Femur (tissue), 1 donor: ENCODE data around the gene ISG20L2.
A peak's percentile ranks its signal among the peaks of the same experiment; 100 is the strongest.

ENCODE experiments used
- DNase-seq: peaks from one replicate; pipeline ENCODE4 v3.0.0-alpha.2; 2017

The ISG20L2 gene

DNA sequence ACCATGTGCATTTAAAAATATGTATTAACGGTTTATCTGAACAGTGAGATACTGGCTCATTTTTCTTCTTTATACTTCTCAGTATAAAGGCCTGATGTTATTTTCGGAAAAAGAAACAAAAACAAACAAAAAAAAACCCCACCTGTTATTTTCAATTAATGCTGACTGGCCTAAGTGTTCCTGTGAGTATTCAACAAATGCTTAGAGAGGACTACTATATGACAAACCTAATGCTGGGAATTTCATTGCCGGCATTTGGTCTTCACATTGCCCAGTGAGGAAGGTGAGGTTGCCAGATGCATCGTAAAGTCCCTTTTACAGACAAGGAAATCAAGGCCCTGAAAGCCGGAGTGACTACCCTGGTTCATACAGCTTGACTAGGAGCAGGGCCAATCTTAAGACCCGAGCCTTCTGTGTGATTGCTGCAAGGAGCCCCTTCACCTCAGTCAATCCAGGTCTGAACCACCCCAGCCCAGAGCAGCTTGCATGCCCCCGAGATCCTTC, 11.7 kb upstream of the ISG20L2 start:
- DNase-seq: no peak

DNA sequence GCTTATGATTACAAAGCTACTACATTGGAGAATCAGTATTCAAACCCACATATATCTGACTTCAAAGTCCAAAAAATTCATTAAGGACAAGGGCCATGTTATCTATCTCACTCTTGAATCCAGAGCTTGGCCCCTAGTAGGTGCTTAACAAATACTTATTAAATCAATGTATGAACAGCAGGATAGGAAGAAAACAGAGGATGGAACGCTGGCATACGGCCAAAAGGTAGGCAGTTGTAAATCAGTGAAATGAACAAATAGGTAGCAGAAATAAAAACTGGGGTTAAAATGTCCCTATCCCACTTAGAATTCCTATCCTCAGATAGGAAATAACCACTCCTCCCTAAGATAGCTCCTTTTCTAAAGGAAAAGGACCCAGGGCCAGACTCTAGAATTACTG, 10.3 kb upstream of the ISG20L2 start:
- no peak for DNase-seq

DNA sequence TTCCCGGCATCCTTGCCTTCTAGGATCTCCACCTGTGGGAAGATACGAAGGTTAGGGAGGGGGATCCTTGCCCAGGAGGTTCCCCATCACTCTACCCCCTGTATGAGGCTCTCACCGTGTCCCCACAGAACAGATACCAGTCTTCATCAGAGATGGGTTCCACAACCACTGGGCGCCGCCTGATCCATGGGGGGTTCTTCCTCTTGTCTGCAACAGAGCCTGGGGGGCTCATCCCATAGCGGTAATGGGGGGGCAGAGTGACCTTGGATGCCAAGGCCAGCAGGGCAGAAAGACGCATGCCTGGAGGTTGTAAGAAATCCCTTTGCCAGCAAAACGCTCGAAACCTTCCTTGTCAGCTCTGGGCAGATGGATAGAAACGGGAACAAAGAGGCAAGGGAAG, 9.8 kb upstream of the ISG20L2 start:
- DNase-seq: no peak

DNA sequence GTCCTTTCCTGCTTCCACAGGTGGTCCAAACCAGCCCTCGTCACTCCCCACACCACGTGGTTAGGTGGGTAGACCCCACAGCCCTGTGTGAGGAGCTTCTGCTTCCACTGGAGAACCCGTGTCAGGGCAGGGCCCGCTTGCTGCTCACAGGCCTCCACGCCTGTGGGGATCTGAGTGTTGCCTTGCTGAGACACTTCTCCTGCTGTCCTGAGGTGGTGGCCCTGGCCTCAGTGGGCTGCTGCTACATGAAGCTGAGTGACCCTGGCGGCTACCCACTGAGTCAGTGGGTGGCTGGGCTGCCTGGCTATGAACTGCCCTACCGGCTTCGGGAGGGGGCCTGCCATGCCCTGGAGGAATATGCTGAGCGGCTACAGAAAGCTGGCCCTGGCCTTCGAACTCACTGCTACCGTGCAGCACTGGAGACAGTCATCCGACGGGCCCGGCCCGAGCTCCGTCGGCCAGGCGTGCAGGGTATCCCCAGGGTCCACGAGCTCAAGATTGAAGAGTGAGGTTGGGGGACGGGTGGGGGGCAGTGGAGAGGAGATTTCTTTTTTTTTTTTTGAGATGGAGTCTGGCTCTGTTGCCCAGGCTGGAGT, 5.5 kb upstream of the ISG20L2 start:
- no peak for DNase-seq

DNA sequence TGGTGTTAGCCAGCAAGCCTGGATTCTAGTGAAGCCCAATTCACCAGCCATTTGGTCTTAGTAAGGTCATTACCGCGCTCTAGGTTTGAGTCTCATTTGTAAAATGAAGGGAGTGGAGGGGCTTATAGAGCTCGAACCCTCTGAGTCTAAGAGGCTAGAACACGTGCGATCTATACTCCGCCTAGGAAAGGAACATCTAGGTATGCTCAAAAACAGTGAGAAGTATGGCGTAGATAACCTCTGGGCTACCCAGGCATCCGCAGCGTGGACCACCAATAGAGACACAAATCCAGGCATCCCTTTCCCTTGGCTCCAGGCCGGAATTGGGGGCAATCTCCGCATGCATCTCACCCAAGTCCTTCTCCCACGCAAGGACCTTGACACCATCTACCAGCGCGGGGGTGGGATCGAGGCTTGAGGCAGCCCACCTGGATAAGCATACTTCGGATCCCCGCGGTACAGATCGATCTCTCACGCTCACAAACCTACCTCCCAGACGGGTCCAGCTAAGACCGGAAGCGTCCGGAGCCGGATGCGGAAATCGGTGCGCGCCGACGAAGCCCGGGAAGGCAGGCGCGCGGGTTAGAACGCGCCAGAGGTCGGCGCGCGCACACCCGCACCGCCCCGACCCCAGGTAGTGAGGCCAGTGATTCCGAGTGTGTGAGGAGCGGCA, 504 bp downstream of the ISG20L2 start, which contains the start of gene METTL25B:
Gene METTL25B (plus strand): TSS at position 544 of the 673 bp plus-strand sequence. CDS start 636 bp downstream, outside the sequence.
- peak; percentile 92 for DNase-seq

DNA sequence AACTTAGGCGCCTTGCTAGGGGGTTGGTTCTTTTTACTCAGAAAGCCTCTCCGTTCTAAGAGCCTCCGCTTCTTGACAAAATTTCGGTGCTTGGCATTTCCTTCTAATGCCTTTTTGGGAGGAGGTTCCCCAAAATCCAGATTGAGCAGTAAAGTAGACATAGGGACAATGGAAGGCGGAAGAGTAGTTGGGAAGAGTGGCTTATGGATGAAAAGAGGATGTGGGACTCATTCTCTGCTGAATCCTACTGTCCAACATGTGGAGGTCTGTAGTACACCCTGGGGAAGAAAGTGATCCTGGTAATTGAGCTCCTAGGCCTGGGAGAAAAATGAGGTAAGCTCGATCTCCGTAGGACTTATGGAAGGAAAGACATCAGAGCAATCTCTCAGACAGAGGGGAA, 1.1 kb downstream of the ISG20L2 start:
- no peak for DNase-seq

DNA sequence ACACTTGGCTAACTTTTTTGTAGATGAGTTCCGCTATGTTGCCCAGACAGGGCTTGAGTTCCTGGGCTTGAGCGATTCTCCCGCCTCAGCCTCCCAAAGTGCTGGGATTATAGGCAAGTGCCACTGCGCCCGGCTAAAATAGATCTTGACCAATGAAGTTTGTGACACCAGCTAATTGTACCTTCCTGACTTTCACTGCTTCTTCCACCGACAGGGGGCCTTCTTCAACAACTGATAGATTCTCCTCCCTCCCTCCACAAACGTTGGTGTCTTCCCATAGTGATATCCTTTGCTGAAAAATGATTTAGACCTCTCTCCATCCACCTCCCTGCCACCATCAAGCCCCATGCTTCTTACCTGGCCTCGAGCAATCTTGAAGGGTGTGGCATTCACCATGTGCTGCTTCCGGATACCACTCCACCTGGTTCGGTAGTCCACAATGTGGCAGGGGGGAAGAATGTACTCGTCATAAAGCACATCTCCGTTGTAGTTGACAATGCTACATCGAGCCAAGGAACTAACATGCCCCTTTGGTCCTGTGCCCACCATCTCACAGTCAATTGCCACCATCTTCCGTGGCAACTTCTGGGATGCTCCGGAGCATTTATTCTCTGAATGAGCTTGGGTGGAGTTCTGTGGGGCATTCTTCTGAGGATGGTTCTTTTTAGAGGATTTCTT, 1.9 kb downstream of the ISG20L2 start:
- peak; percentile 61 for DNase-seq

DNA sequence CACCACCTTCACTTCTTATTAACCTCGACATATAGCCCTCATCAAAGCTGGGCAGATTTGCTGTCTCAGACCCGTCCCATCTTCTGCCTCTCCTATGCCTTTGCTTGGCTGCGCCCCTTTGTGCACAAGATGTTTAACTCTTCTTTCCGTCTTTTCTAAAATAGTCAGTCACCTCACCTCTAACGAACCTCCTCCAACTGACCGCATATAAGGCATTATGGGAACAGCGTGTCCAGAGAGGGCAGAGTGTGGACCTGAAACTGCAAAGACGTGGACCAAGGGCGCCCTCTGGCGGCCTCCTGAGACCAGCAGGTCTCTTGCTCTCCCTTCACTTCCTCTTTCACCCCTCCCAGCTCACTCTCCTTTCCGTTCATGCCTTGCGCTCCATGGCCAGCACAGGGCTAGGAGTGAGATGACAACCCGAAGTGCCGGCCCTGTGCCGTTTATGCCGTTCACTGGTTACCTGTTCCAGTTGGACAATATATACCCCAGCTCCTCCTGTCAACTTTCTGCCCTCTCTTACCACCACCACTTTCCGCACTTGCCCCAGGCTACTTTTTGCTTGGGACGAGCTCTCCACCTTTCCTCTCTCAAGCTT, 2.8 kb downstream of the ISG20L2 start:
- peak; percentile 93 for DNase-seq

DNA sequence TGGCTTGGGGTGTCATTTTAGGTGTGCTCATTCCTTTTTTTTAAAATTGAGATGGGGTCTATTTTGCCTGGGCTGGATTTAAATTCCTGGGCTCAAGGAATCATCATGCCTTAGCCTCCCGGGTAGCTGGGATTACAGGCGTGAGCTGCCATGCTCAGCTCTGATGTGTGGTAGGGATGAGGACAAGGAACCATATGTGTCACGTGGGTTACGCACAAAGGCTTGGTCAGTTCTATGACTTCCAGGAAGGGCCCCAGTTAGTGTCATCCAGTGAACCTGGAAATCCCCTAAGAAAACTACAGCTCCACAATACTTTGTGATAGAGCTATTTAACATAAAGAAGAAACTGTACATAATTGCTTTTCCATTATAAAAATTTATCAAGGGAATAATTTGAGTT, 7.0 kb downstream of the ISG20L2 start:
- no peak for DNase-seq

DNA sequence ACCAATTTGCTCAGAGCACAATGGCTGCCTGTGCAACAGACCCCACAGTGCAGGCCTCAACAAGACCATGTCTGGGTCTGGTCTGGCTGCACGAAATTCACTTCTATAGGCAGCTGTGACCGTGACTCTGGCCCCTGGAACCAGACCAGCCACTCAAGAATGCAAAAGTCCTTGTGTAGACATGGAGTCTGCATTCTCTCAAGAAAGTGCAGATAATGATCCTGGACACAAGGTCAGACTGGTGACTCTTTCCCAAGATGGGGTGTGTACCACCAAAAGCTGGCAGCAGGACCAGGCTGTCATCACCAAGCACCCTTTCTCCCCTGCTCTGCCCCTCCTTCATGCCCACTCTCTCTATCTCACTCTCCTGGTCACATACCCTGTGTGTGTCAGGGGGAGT, 7.4 kb downstream of the ISG20L2 start:
- DNase-seq: no peak

DNA sequence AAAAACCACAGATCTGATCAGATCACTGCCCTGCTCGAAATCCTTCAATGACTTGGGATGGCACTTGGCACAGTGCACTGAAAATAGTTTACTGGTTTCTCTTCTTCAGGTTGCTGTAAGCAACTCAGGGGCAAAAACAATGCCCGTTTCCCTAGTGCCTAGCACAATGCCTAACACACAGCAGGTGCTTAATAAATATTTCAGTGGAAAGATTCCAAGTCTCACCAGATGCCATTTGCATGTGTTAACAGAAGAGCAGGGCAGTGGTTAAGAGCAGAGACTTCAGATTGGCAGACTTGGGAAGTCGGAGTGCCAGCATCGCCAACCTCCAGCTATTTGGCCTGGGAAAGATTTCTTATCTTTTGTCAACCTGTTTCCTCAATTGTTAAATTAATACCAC, 11.2 kb downstream of the ISG20L2 start:
- no peak for DNase-seq

DNA sequence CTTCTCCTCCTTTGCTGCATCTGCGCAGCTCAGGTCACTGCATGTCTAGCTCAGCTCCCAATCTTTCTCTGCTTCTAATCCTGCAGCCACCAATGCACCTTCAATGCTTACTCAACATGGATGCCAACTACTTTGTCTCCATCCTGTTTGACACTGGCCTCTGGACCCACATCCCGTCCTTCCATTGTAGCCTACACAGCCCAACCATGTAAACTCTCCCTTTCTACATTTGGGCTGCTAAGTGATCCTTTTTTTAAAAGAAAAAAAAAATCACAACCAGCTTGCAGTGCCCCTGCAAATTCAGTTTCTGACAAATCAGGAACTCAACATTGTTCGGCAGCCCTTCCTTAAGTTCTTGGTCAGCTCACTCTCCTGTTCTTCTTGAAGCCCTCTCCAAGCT, 13.7 kb downstream of the ISG20L2 start:
- DNase-seq: no peak

DNA sequence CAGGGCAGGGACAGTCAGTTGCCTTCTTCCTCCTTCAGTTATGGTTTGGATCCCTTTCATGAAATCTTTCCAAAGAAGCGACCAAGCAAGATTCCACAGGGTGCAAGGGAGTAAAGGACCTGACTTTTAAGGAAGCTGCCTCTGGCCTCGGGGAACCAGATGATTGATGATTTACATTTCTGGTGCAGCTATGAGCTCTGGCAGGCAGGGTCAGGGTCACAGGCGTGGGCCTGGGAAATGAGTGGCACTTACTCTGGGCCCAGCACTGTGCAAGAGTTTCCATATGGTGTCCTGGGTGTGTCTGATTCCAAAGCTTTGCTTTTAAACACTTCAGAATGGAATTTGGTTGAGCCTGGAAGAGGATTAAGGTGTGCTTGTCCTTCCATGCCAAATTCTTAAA, 15.9 kb downstream of the ISG20L2 start:
- no peak for DNase-seq

DNA sequence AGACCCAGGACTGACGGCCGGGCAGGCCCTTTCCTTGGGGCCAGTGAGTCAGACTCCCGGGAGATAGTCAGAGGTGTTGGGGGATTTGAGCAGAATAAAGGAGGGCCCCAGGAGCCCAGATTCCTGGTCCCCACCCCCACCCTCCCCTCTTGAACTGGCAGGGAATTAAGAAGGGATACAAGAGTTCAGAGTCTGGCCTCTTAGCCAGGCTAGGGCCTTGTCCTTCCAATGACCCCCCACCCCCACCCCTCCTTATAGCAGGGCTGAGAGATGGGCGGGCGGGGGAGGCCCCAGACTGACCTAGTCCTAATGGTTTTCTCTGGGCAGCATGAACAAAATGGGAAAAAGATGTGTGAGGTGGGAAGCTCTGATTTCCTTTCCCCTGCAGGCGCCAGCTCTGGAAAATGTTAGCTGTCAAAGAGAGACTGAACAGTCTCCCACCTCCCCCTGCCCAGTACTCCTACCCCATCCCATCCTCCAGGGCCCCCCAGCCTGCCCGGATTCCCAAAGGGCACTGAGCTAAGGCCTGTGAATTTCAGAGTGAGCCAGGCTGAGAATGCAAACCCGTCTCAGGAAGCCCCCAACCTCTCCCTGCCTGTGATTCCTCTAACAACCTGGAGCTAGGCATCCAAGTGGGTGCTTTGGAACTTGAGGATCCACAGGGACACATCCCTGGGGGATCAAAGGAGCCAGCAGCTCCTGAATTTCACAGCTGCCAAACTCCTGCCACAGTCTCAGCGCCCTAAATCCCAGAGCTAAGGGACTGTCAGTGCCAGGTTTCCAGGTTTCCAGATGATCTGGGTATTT, 17.4 kb downstream of the ISG20L2 start:
- DNase-seq: peak; percentile 78

DNA sequence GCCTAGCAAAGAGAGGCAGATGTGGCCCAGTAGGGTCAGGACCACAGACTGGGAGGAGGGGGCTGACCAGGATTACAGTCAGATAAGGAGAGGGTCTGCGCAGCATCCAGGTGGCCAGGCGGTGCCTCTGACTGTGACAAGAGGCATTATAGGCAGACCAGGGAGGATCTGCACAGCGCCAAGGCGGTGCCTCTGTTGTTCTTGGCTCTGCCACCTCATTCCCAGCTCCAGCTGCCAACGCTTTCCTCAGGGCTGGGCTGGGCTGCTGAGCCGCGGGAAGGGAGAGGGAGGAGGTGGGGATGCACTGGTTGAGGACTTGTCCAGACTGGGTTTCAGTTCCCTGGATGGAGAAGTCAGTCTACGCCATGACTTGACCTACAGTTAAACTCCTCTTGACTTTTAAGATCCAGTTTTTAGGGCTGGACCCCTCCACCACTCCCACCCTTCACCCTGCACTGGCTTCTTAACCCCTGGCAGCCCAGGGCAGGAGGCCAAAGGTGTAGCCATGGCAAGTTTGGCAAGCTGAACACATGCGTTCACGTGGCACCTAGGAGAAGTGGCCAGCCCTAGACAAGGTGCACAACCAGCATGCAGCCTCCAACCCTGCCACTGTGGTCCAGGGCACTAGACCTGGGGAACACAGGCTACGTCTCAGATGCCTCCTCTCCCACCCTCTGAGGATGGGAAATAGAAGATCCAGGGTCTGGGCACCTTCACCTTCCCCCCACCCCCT, 18.6 kb downstream of the ISG20L2 start:
- DNase-seq: peak; percentile 88

DNA sequence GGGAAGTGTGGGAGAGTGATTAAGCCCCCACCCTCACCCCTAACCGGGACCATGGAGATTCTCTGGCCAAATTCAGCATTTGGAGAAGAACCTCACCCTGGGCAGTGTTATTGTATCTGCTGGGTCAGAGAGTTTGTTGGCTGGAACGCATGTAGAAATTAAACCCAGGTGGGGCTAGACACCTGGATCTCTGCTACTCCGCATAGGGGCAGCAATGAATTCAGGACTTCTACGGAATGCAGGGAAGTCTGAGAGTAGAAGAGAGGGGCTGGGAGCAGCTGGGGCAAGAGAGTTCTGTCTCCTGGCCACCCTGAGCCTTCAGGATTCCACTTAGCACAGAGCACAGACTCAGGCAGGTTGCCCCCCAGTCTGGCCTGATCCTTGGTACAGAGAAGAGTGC, 19.5 kb downstream of the ISG20L2 start:
- no peak for DNase-seq

DNA sequence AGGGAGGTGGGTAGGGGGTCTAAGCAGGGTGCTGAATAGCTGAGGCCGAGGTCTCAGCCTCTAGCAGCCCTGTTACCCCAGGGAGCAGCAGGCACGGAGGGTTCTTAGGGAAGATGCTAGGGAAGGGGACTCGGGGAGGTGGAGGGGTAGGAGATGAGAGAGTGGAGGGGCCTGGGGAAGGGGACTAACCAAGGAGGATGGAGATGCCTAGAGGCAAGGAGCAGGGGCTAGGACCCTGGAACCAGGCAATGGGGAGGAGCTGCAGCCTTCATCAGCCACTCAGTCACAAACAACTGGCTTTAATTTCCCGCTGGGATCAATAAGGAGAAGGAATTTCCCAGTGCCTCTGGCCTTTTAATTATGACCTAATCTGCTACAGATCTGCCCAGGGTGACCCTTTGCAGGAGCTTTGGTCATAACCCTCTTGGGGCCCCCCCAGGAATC, 20.3 kb downstream of the ISG20L2 start:
- DNase-seq: no peak

DNA sequence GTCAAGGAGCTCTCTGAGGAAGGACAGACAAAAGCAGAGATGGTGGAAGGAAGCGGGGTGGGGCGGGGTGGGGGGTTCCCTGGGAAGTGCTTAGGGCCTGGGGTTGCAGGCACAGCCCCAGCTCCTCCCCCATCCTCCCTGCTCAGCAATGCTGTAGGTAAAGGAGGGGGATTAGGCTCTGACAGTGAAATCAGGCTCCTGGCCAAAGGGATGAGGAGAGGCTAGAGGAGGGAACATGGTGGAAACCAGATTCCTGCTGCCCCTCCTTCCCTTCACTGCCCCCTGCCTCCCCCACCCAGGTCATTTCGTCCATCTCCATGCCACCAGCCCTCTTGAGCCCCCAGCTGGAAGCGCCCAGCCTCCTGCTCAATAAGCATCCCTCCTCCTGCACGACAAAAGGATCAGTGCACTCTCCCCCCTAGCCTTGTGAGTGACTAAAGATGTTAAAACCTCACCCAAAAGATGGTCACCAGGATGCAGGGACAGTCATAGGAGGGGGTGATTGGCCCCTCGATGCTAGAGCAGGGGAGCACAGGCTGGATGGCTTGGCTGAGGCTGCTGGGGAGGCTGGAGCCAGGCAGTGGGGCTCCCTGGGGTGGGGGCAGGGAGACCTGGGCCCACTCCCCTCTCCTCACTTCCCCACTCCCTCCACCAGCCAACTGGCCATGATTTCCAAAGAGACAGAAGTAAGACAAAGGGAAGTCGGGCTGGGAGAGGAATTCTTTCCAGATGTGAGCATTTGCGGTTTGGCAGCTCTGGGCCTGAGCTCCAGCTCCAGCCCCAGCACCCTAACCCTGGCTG, 20.9 kb downstream of the ISG20L2 start:
- DNase-seq: peak; percentile 85

DNA sequence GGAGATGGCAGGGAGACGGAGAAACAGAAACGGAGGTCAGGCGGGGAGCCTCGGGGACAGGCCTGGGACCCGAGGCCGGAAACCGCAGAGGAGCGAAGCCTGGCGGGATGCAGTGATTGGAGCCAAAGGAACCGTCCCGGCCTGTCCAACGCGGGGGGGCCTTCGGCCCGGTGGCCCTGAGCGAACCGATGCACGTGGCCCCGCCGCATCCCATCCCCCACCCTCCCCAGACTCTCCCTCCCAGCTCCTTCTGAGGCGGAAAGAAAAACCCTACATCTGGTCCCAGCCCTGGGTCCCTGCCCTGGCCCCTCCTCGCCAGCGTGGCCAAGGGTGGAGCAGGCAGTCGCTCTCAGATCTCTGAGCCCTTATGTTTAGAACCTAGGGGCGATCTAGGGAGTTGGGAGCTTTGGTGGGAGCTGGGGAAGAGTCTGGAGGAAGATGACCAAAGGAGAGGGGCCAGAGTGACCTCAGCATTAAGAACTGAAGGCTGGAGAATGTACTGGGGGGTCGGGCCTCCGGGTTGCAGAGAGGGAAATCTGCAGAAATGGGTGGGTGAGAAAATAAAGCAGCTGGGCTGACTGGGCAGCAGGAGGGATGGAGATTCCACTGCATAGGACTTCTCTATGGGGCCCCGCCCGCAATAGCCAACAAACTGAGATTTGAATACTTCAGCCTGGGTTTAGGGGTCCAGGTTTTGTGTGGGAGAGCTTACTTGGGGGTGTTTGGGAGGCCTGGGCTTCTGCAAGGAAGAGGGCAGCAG, 21.7 kb downstream of the ISG20L2 start:
- DNase-seq: peak; percentile 94

DNA sequence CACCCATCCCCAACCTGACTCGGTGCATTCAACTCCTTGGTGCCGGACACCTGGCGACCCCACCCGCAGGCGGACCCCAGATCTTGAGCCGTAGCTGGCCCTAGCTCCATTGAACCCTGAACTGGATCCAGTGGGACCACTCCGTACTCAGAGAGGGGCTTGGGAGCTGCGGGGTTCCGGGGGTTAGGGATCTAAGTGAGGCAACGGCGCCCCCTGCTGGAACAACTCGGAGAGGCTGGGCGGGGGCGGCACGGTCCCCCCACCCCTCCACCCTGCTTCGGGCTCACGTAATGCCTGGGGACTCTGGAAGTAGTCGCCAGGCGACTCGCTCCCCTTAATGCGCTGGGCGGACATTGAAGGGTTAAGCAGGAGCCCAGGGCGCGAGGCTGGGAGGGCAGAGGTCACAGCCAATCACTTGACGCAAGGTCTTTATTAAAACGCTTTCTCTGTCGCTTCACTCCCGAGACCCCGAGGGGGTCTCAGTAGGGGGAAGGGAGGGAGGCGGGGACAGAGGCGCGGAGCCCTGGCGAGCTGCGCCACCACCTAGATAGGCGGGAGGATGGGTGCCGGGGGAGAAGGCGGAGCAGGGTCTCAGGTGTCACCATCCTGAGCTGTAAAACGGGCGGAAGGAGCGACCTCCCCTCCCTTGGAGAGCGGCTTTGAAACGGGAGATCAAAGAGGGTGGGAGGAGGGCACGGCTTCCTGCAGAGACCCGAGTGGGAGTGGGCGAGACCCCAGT, 22.5 kb downstream of the ISG20L2 start:
- DNase-seq: peak; percentile 91
